Peyer's patch (tissue), 4 donors: ENCODE results near the gene METRNL. TPM values are rescaled to one million over a fixed set of nuclear protein-coding genes. Genes with fewer than 3 reads are reported as not detected.
A peak's percentile ranks its signal among the peaks of the same experiment; 100 is the strongest.
"Not testable (repeated sequence)": the region's sequence is repeated elsewhere in the genome, so short reads cannot be mapped to it uniquely, and the experiment has no call there.

Experiments used
- DNase-seq, 3 donors: peaks; one replicate each; pipeline ENCODE4 v3.0.0-alpha.2; 2017 to 2019
- H3K27ac ChIP-seq, 4 donors: fragments of 200-600 bp; sonication (generic); one replicate each; pipeline ENCODE4 v1.5.1; 2016 to 2019
- H3K27me3 ChIP-seq, 2 donors: fragments of 200-600 bp; sonication (generic); one replicate each; pipeline ENCODE4 v1.5.1; 2019
- H3K36me3 ChIP-seq, 3 donors: fragments of 200-600 bp; sonication (generic); one replicate each; pipeline ENCODE4 v1.5.1; 2016 to 2019
- H3K4me1 ChIP-seq, 4 donors: fragments of 200-600 bp; sonication (generic); one replicate each; pipeline ENCODE4 v1.5.1; 2016 to 2019
- H3K4me3 ChIP-seq, 4 donors: fragments of 200-600 bp; sonication (generic); 1 replicate in 3 of 4; 2 replicates in 1 of 4; pipeline ENCODE4 v1.5.1; 2016 to 2019; ENCODE audit warnings: mild to moderate bottlenecking in 1 of 4
- H3K9me3 ChIP-seq, 4 donors: fragments of 200-600 bp; sonication (generic); one replicate each; pipeline ENCODE4 v1.5.1; 2016 to 2019; ENCODE audit warnings: mild to moderate bottlenecking in 1 of 4
- POLR2A ChIP-seq, 2 donors: fragments of 450-650 bp; IDR thresholded peaks; one replicate each; pipeline ENCODE4 v1.5.1; 2017; ENCODE audit warnings: antibody characterized with exemption in 2 of 2, mild to moderate bottlenecking in 2 of 2, moderate library complexity in 2 of 2
- total RNA-seq, 4 donors: library from RNA; depleted of rRNA; stranded (reverse); fragments of >200 nt; gene quantifications; one replicate each; pipeline ENCODE4 v1.1.0, GENCODE V29; 2016
- TF ChIP-seq, protein P1 (sequence below), 6 experiments: fragments of 450-650 bp in 4 of 6; fragments of 200-600 bp in 2 of 6; sonication (generic) in 1 of 6; IDR thresholded peaks; one replicate each; pipeline ENCODE4 v1.5.1; 2017 to 2019; ENCODE audit warnings: antibody characterized with exemption in 6 of 6, mild to moderate bottlenecking in 3 of 6, moderate library complexity in 1 of 6

Gene METRNL
- total RNA-seq, 4 donors from 2014 or later = 73.4 to 170 (median 117) TPM

- no peak overlapping the region for H3K4me3 ChIP-seq
- no peak for TF ChIP-seq POLR2A (IDR thresholded peaks at IDR 0.05)
- TF ChIP-seq, protein P1, sequence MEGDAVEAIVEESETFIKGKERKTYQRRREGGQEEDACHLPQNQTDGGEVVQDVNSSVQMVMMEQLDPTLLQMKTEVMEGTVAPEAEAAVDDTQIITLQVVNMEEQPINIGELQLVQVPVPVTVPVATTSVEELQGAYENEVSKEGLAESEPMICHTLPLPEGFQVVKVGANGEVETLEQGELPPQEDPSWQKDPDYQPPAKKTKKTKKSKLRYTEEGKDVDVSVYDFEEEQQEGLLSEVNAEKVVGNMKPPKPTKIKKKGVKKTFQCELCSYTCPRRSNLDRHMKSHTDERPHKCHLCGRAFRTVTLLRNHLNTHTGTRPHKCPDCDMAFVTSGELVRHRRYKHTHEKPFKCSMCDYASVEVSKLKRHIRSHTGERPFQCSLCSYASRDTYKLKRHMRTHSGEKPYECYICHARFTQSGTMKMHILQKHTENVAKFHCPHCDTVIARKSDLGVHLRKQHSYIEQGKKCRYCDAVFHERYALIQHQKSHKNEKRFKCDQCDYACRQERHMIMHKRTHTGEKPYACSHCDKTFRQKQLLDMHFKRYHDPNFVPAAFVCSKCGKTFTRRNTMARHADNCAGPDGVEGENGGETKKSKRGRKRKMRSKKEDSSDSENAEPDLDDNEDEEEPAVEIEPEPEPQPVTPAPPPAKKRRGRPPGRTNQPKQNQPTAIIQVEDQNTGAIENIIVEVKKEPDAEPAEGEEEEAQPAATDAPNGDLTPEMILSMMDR (IDR thresholded peaks at IDR 0.05) = no peak
- H3K27ac ChIP-seq = no peak overlapping the region
- peaks cover 0 to 9% (median 0%) of the 10 kb centered on the region in 4 donors for H3K4me1 ChIP-seq
- no peak for DNase-seq
- no peaks in the 10 kb centered on the region for H3K9me3 ChIP-seq
- no peaks in the 10 kb centered on the region for H3K36me3 ChIP-seq
- no peaks in the 10 kb centered on the region for H3K27me3 ChIP-seq
Measured at GRCh38 chr17:83116783-83117555, 37.6 kb downstream of the METRNL start.

GRCh38 chr17:83117583-83117982 lies 38.2 kb downstream of the METRNL start:
- no peak overlapping the region for H3K4me3 ChIP-seq
- no peaks in the 10 kb centered on the region for H3K9me3 ChIP-seq
- peaks cover 0 to 9% (median 0%) of the 10 kb centered on the region in 4 donors for H3K4me1 ChIP-seq
- H3K36me3 ChIP-seq = no peaks in the 10 kb centered on the region
- H3K27me3 ChIP-seq = no peaks in the 10 kb centered on the region
- DNase-seq = no peak
- TF ChIP-seq, protein P1 (IDR thresholded peaks at IDR 0.05) = no peak
- TF ChIP-seq POLR2A (IDR thresholded peaks at IDR 0.05) = no peak
- no peak overlapping the region for H3K27ac ChIP-seq

DNA sequence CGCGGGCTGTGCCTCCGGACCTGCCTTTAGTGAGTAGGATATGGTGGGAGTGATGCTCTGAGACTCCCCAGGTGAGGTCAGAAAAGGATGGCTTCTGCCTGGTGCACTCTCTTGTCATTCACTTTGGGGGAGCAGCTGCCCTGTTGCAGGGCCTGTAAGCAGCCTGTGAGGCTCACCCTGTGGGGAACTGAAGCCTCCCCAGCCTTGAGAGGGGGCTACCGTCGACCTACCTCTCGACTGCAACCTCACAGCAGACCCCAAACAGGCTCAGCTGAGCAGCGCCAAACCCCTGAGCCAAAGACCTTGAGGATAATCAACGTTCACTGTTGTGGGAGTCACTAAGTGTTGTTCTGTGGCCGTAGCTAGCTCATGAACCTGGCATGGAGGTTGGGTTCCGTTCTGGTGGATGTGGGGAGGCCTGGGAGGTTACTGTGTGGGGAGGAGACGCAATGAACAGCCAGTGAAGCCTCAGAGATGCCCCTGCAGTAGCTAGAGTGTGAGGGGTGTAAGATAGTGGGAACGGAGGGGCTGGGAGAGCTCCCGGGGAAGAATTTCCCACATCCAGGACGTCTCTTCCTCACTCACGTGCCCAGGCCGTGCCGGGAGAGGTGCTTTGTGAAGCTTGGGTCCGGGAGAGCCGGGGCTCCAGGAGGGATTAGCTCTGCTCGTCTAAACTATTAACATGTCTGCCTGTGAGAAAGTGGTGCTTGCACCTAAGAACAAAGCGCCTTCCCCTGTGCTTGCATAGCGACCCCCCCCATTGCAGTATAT lies 38.8 kb downstream of the METRNL start:
- H3K9me3 ChIP-seq = no peaks in the 10 kb centered on the region
- no peaks in the 10 kb centered on the region for H3K36me3 ChIP-seq
- TF ChIP-seq, protein P1 (IDR thresholded peaks at IDR 0.05) = no peak
- no peak for TF ChIP-seq POLR2A (IDR thresholded peaks at IDR 0.05)
- no peaks in the 10 kb centered on the region for H3K27me3 ChIP-seq
- H3K27ac ChIP-seq = no peak overlapping the region
- no peak overlapping the region for H3K4me3 ChIP-seq
- H3K4me1 ChIP-seq = peaks cover 0 to 9% (median 0%) of the 10 kb centered on the region in 4 donors
- peak in 1 of 3 donors; percentile 16 for DNase-seq

DNA sequence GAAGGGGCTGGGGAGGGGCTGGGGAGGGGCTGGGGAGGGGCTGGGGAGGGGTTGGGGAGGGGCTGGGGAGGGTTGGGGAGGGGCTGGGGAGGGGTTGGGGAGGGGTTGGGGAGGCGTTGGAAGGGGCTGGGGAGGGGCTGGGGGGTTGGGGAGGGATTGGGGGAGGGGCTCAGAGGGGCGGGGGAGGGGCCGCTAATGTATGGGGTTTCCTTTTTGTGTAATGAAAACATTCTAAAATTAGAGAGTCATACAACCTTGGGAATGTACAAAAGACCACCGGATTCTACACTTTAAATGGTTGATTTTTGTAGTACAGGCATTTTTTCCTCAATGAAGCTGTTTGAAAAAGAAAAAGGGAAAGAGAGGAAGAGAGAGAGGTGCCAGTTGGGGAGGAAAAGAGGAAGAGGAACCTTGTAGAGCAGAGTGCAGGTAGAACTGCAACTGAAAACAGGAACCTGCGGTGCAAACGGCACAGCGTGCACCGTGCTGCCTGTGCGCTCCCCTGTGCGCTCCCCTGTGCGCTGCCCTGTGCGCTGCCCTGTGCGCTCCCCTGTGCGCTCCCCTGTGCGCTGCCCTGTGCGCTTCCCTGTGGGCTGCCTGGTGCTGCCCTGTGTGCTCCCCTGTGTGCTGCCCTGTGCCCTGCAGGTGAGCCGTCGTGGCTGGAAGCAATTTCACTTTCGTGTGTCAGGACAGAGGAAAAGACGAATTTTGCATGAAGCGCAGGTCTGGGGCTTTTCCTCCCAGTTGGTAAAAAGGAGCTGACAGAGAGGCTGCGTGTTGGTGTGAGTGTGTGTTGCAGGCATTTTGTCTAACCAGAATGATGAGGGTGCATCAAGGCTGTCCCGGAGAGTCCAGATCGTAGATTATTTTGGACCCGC lies 40.8 kb downstream of the METRNL start:
- Histone ChIP-seq H3K27ac (no peak overlapping the region), H3K36me3 (no peaks in the 10 kb centered on the region), H3K9me3 (no peaks in the 10 kb centered on the region), H3K4me3 (peak overlapping the region in 2 of 4 donors; percentile 19 to 32), H3K4me1 (peaks cover 0 to 9% (median 2%) of the 10 kb centered on the region in 4 donors), H3K27me3 (no peaks in the 10 kb centered on the region)
- TF ChIP-seq POLR2A (IDR thresholded peaks at IDR 0.05) = no peak
- TF ChIP-seq, protein P1 (IDR thresholded peaks at IDR 0.05) = no peak
- DNase-seq = peak in 2 of 3 donors; percentile 77 to 88

GRCh38 chr17:83121473-83121872 lies 42.1 kb downstream of the METRNL start:
- not testable (repeated sequence) for H3K9me3 ChIP-seq, H3K27me3 ChIP-seq, H3K4me3 ChIP-seq, DNase-seq, H3K36me3 ChIP-seq, H3K27ac ChIP-seq
- H3K4me1 ChIP-seq = peaks cover 0 to 14% (median 8%) of the 10 kb centered on the region in 4 donors
